Measurements from ENCODE around the gene MCL1. TPM values are rescaled to one million over a fixed set of nuclear protein-coding genes. Genes with fewer than 3 reads are reported as not detected.

MCL1 gene
- total RNA-seq, 1 experiment from 2014 or later = 126 TPM

DNA sequence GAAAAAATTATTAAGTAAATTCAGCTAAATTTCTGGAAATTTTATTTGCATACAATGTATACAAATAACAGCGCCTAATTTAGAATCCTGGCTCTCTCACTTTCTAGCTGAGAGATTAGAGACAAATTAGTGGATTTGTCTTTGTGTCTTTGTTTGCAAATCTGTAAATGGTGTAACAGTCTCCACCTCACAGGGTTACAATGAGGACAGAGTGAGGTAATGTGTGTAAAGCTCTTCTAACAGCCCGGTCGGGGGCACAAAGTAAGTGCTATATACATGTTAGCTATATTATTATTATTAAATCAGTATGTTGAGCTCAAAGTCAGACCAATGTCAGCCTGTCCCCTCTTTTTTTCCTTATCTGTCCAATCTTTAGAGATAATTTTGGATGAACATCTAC lies 35.2 kb downstream of the MCL1 start:
- intact Hi-C loops (cut with micrococcal nuclease; ENCODE audit: unreplicated experiment) = no loop called here
- no peak for DNase-seq (ENCODE audit: low read depth, low spot score)
- Histone ChIP-seq H3K36me3 (ENCODE audit: control insufficient read depth, insufficient read depth, low read length) (no peaks in the 10 kb centered on the region), H3K27ac (ENCODE audit: low read length) (no peak overlapping the region), H3K4me3 (ENCODE audit: low read depth in 2 of 2, low read length in 2 of 2) (no peak overlapping the region), H3K9me3 (ENCODE audit: control insufficient read depth, insufficient read depth, low read depth, low read length) (no peaks in the 10 kb centered on the region), H3K4me1 (ENCODE audit: control insufficient read depth, insufficient read depth, low read length) (no peaks in the 10 kb centered on the region), H3K27me3 (ENCODE audit: control insufficient read depth, insufficient read depth, low read length) (no peaks in the 10 kb centered on the region)
- TF ChIP-seq SIN3A (IDR thresholded peaks at IDR 0.05; ENCODE audit: borderline replicate concordance, insufficient read depth, low read depth, low read length) = no peak
- TF ChIP-seq, protein P1, sequence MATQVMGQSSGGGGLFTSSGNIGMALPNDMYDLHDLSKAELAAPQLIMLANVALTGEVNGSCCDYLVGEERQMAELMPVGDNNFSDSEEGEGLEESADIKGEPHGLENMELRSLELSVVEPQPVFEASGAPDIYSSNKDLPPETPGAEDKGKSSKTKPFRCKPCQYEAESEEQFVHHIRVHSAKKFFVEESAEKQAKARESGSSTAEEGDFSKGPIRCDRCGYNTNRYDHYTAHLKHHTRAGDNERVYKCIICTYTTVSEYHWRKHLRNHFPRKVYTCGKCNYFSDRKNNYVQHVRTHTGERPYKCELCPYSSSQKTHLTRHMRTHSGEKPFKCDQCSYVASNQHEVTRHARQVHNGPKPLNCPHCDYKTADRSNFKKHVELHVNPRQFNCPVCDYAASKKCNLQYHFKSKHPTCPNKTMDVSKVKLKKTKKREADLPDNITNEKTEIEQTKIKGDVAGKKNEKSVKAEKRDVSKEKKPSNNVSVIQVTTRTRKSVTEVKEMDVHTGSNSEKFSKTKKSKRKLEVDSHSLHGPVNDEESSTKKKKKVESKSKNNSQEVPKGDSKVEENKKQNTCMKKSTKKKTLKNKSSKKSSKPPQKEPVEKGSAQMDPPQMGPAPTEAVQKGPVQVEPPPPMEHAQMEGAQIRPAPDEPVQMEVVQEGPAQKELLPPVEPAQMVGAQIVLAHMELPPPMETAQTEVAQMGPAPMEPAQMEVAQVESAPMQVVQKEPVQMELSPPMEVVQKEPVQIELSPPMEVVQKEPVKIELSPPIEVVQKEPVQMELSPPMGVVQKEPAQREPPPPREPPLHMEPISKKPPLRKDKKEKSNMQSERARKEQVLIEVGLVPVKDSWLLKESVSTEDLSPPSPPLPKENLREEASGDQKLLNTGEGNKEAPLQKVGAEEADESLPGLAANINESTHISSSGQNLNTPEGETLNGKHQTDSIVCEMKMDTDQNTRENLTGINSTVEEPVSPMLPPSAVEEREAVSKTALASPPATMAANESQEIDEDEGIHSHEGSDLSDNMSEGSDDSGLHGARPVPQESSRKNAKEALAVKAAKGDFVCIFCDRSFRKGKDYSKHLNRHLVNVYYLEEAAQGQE (IDR thresholded peaks at IDR 0.05; ENCODE audit: insufficient read depth in 1 of 2, low read depth in 2 of 2, low read length in 1 of 2) = no peak
- no peak for TF ChIP-seq TCF7L2 (IDR thresholded peaks at IDR 0.05; ENCODE audit: low read depth, low read length)
- TF ChIP-seq, protein P2, sequence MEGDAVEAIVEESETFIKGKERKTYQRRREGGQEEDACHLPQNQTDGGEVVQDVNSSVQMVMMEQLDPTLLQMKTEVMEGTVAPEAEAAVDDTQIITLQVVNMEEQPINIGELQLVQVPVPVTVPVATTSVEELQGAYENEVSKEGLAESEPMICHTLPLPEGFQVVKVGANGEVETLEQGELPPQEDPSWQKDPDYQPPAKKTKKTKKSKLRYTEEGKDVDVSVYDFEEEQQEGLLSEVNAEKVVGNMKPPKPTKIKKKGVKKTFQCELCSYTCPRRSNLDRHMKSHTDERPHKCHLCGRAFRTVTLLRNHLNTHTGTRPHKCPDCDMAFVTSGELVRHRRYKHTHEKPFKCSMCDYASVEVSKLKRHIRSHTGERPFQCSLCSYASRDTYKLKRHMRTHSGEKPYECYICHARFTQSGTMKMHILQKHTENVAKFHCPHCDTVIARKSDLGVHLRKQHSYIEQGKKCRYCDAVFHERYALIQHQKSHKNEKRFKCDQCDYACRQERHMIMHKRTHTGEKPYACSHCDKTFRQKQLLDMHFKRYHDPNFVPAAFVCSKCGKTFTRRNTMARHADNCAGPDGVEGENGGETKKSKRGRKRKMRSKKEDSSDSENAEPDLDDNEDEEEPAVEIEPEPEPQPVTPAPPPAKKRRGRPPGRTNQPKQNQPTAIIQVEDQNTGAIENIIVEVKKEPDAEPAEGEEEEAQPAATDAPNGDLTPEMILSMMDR (IDR thresholded peaks at IDR 0.05) = no peak
- TF ChIP-seq POLR2AphosphoS5 (IDR thresholded peaks at IDR 0.05; ENCODE audit: low read depth, low read length) = no peak
- BruUV-seq (replicated peaks) = no TSS peak
- in situ Hi-C loops (cut with HindIII; ENCODE audit: low pct_unique_long_range_greater_than_20kb, low sequenced_read_pairs) = no loop called here
- ChIA-PET POLR2A (no interaction called here), CTCF (interaction anchor here (0.7 kb wide), 1 partner anchor 272 kb away, joined by 4 read pairs; no protein-coding TSS in a partner anchor)
- no peak for ATAC-seq

DNA sequence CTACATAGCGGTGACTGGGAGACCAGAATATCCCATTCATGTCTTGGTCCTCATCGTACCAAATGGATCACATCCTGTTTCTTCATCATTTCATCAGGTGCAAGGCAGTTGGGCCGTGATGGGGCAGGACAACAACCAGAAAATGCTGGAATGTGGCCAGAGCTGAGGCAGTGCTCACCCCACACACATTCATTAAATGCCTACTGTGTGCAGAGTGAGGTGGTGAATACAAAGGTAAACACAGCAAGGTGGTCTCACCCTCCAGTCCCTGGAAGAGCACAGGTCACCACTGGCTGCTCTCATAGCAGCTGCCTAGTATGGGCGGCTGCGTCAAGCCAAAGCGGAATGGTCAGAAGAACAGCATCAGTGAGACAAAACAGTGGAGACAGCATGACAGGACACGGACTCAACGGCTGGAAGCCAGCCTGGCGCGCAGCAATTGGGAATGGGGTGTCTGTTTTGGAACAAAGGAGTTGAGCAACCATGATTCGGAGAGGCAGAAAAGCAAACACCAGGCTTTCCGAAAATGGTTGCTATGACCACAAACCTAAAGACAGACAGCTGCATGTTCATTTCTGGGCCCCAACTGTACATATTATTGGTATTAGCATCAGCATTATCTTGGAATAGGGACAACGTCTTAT lies 35.8 kb downstream of the MCL1 start:
- H3K36me3 ChIP-seq (ENCODE audit: control insufficient read depth, insufficient read depth, low read length) = no peaks in the 10 kb centered on the region
- ATAC-seq (no peak), DNase-seq (ENCODE audit: low read depth, low spot score) (no peak)
- in situ Hi-C loops (cut with HindIII; ENCODE audit: low pct_unique_long_range_greater_than_20kb, low sequenced_read_pairs) = no loop called here
- TF ChIP-seq, protein P1 (IDR thresholded peaks at IDR 0.05; ENCODE audit: insufficient read depth in 1 of 2, low read depth in 2 of 2, low read length in 1 of 2) = no peak
- no peak for TF ChIP-seq SIN3A (IDR thresholded peaks at IDR 0.05; ENCODE audit: borderline replicate concordance, insufficient read depth, low read depth, low read length)
- no peak for TF ChIP-seq TCF7L2 (IDR thresholded peaks at IDR 0.05; ENCODE audit: low read depth, low read length)
- TF ChIP-seq, protein P2 (IDR thresholded peaks at IDR 0.05) = no peak
- H3K4me3 ChIP-seq (ENCODE audit: low read depth in 2 of 2, low read length in 2 of 2) = no peak overlapping the region
- H3K27ac ChIP-seq (ENCODE audit: low read length) = no peak overlapping the region
- POLR2A ChIA-PET = no interaction called here
- intact Hi-C loops (cut with micrococcal nuclease; ENCODE audit: unreplicated experiment) = no loop called here
- H3K9me3 ChIP-seq (ENCODE audit: control insufficient read depth, insufficient read depth, low read depth, low read length) = no peaks in the 10 kb centered on the region
- no TSS peak for BruUV-seq (replicated peaks)
- no peaks in the 10 kb centered on the region for H3K4me1 ChIP-seq (ENCODE audit: control insufficient read depth, insufficient read depth, low read length)
- CTCF ChIA-PET = interaction anchor here (0.7 kb wide), 1 partner anchor 272 kb away, joined by 4 read pairs; no protein-coding TSS in a partner anchor
- H3K27me3 ChIP-seq (ENCODE audit: control insufficient read depth, insufficient read depth, low read length) = no peaks in the 10 kb centered on the region

Measured in Panc1 (cell line).